ENCODE data around the gene CXCL9. TPM values are rescaled to one million over a fixed set of nuclear protein-coding genes. Genes with fewer than 3 reads are reported as not detected.
"Not testable (repeated sequence)": the region's sequence is repeated elsewhere in the genome, so short reads cannot be mapped to it uniquely, and the experiment has no call there.

The CXCL9 gene
- total and polyA plus RNA-seq, 9 donors = 0.04 to 0.41 (median 0.05) TPM; not detected in 2

DNA sequence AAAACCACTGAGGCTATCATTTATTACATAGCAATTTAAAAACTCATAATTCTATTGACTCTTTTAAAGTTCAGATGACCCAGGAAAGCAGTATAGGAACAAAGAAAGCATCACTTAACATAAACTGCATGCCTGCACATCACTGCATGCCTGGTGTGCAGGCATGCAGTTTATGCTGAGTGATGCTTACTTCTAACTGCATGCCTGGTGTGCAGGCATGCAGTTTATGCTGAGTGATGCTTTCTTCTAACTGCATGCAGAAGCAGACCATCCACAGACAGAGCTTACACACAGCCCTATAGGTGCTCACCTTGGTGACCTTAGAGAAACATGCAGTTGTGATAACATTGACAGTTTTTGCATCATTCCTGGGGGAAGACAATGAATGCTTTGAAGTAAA is 33.5 kb downstream of the CXCL9 start:
- no peaks in the 10 kb centered on the region for H3K27me3 ChIP-seq (ENCODE audit: control insufficient read depth, insufficient read depth, low read length)
- H3K4me1 ChIP-seq (ENCODE audit: control insufficient read depth, insufficient read depth, low read length) = no peaks in the 10 kb centered on the region
- H3K9me3 ChIP-seq (replicated peaks; ENCODE audit: control insufficient read depth, low read depth, low read length) = peaks cover 2% of the 10 kb centered on the region
- H3K27ac ChIP-seq (ENCODE audit: low read length) = no peak overlapping the region
- H3K4me3 ChIP-seq (ENCODE audit: low read length) = no peak overlapping the region
- no peak for DNase-seq
- H3K36me3 ChIP-seq (ENCODE audit: control insufficient read depth, insufficient read depth, low read length) = peaks cover 67% of the 10 kb centered on the region

DNA sequence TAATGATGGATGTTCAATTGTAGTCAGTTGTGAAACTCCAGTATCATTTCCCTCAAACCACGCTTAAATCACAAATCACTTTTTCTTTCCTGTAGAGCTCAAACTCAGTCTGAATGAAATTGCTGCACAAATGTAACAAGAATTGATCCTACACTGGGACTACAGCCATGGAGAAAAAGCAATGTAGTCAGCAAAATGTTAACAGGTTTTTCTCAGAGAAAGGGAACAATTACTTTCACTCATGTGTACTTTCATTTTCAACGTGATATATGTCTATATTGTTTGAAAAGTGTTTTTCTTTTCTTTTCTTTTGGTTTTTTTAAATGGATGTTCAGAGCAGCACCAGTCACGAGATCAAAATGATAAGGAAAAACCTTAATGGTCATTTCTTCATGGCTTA is 39.2 kb downstream of the CXCL9 start:
- DNase-seq = no peak
- no CpG with 5 or more reads among the region's 3 CpGs for WGBS (ENCODE audit: insufficient coverage)

DNA sequence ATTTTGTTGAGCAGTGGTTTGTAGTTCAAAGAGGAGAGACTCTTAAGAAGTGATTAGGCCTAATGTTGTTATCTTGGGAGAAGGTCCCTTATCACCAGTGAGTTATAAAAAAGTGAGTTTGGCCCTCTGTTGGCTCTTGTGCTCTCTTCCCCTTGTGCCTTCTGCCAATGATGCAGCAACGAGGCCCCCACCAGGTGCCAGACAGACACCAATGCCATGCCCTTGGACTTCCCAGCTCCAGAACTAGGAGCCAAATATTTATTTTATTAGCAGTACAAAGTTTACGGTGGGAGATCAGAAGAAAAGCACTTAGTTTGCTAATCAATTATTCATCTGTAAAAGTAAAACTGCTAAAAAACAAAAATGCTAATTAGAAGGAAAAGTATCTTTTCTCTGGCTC is 43.8 kb downstream of the CXCL9 start:
- no peaks in the 10 kb centered on the region for H3K27me3 ChIP-seq (ENCODE audit: control insufficient read depth, insufficient read depth, low read length)
- WGBS (ENCODE audit: insufficient coverage) = no CpG with 5 or more reads among the region's 2 CpGs
- no peak overlapping the region for H3K4me3 ChIP-seq (ENCODE audit: low read length)
- H3K36me3 ChIP-seq (ENCODE audit: control insufficient read depth, insufficient read depth, low read length) = peaks cover 55% of the 10 kb centered on the region
- no peak overlapping the region for H3K27ac ChIP-seq (ENCODE audit: low read length)
- H3K9me3 ChIP-seq (replicated peaks; ENCODE audit: control insufficient read depth, low read depth, low read length) = peaks cover 4% of the 10 kb centered on the region
- no peak for DNase-seq
- H3K4me1 ChIP-seq (ENCODE audit: control insufficient read depth, insufficient read depth, low read length) = no peaks in the 10 kb centered on the region

More for the DNA sequence above, 39.2 kb downstream of the CXCL9 start:
- Histone ChIP-seq H3K9me3 (replicated peaks; ENCODE audit: control insufficient read depth, low read depth, low read length) (peaks cover 4% of the 10 kb centered on the region), H3K4me1 (ENCODE audit: control insufficient read depth, insufficient read depth, low read length) (no peaks in the 10 kb centered on the region), H3K4me3 (ENCODE audit: low read length) (no peak overlapping the region), H3K36me3 (ENCODE audit: control insufficient read depth, insufficient read depth, low read length) (peaks cover 57% of the 10 kb centered on the region), H3K27me3 (ENCODE audit: control insufficient read depth, insufficient read depth, low read length) (no peaks in the 10 kb centered on the region), H3K27ac (ENCODE audit: low read length) (no peak overlapping the region)

- H3K9me3 ChIP-seq (replicated peaks; ENCODE audit: control insufficient read depth, low read depth, low read length); H3K4me3 ChIP-seq (ENCODE audit: low read length); H3K27ac ChIP-seq (ENCODE audit: low read length); H3K4me1 ChIP-seq (ENCODE audit: control insufficient read depth, insufficient read depth, low read length); DNase-seq; H3K27me3 ChIP-seq (ENCODE audit: control insufficient read depth, insufficient read depth, low read length): not testable (repeated sequence)
- WGBS (ENCODE audit: insufficient coverage) = no CpG with 5 or more reads among the region's 4 CpGs
- H3K36me3 ChIP-seq (ENCODE audit: control insufficient read depth, insufficient read depth, low read length) = peaks cover 60% of the 10 kb centered on the region
Measured at GRCh38 chr4:75962072-75962471, 45.2 kb downstream of the CXCL9 start.

GRCh38 chr4:75958546-75958945 is 48.8 kb downstream of the CXCL9 start:
- not testable (repeated sequence) for H3K4me1 ChIP-seq (ENCODE audit: control insufficient read depth, insufficient read depth, low read length); DNase-seq; H3K4me3 ChIP-seq (ENCODE audit: low read length); H3K9me3 ChIP-seq (replicated peaks; ENCODE audit: control insufficient read depth, low read depth, low read length); H3K27ac ChIP-seq (ENCODE audit: low read length); H3K27me3 ChIP-seq (ENCODE audit: control insufficient read depth, insufficient read depth, low read length)
- no CpG with 5 or more reads among the region's 7 CpGs for WGBS (ENCODE audit: insufficient coverage)
- peaks cover 60% of the 10 kb centered on the region for H3K36me3 ChIP-seq (ENCODE audit: control insufficient read depth, insufficient read depth, low read length)

GRCh38 chr4:75954811-75955210 is 52.5 kb downstream of the CXCL9 start:
- DNase-seq; H3K27ac ChIP-seq (ENCODE audit: low read length); H3K4me1 ChIP-seq (ENCODE audit: control insufficient read depth, insufficient read depth, low read length); H3K27me3 ChIP-seq (ENCODE audit: control insufficient read depth, insufficient read depth, low read length); H3K9me3 ChIP-seq (replicated peaks; ENCODE audit: control insufficient read depth, low read depth, low read length); H3K4me3 ChIP-seq (ENCODE audit: low read length): not testable (repeated sequence)
- peaks cover 50% of the 10 kb centered on the region for H3K36me3 ChIP-seq (ENCODE audit: control insufficient read depth, insufficient read depth, low read length)
- 80% methylated on average over 3 of the region's 5 CpGs for WGBS (ENCODE audit: insufficient coverage)

GRCh38 chr4:75953509-75953908 is 53.8 kb downstream of the CXCL9 start:
- peaks cover 45% of the 10 kb centered on the region for H3K36me3 ChIP-seq (ENCODE audit: control insufficient read depth, insufficient read depth, low read length)
- no peaks in the 10 kb centered on the region for H3K4me1 ChIP-seq (ENCODE audit: control insufficient read depth, insufficient read depth, low read length)
- H3K27me3 ChIP-seq (ENCODE audit: control insufficient read depth, insufficient read depth, low read length) = no peaks in the 10 kb centered on the region
- H3K27ac ChIP-seq (ENCODE audit: low read length) = no peak overlapping the region
- no peaks in the 10 kb centered on the region for H3K9me3 ChIP-seq (replicated peaks; ENCODE audit: control insufficient read depth, low read depth, low read length)
- H3K4me3 ChIP-seq (ENCODE audit: low read length) = no peak overlapping the region
- DNase-seq = no peak
- WGBS (ENCODE audit: insufficient coverage) = 80% methylated on average over 1 of the region's 2 CpGs

Other genes with a start within 250 kb of the CXCL9 start
- 0.04 TPM for gene PPEF2, start 105.1 kb downstream of the CXCL9 start, total RNA-seq
- under 1 TPM in 4 of 8 donors, not detected in 4; 0.07 to 0.43 (median 0.27) TPM for gene PPEF2, start 105.1 kb downstream of the CXCL9 start, polyA plus RNA-seq (ENCODE audit: insufficient read depth in 1 of 8, insufficient read length in 8 of 8, low replicate concordance in 1 of 8)
- gene NAAA, start 66.5 kb downstream of the CXCL9 start, total RNA-seq = 8.8 TPM
- gene NAAA, start 66.5 kb downstream of the CXCL9 start, polyA plus RNA-seq (ENCODE audit: insufficient read depth in 1 of 8, insufficient read length in 8 of 8, low replicate concordance in 1 of 8) = 10 to 100 TPM in 7 of 8 donors, 1 to 10 TPM in 1; 7.4 to 21.6 (median 12.0) TPM
- gene SDAD1, start 16.6 kb downstream of the CXCL9 start, total RNA-seq = 23.4 TPM
- gene SDAD1, start 16.6 kb downstream of the CXCL9 start, polyA plus RNA-seq (ENCODE audit: insufficient read depth in 1 of 8, insufficient read length in 8 of 8, low replicate concordance in 1 of 8) = 10 to 100 TPM; 21.0 to 32.4 (median 27.0) TPM
- 0.09 TPM for gene CXCL10, start 16.0 kb upstream of the CXCL9 start, total RNA-seq
- gene CXCL10, start 16.0 kb upstream of the CXCL9 start, polyA plus RNA-seq (ENCODE audit: insufficient read depth in 1 of 8, insufficient read length in 8 of 8, low replicate concordance in 1 of 8) = 1 to 10 TPM in 1 of 8 donors, under 1 TPM in 6, not detected in 1; 0.14 to 1.1 (median 0.23) TPM
- not detected for gene CXCL11, start 28.6 kb upstream of the CXCL9 start, total RNA-seq
- gene CXCL11, start 28.6 kb upstream of the CXCL9 start, polyA plus RNA-seq (ENCODE audit: insufficient read depth in 1 of 8, insufficient read length in 8 of 8, low replicate concordance in 1 of 8) = under 1 TPM in 1 of 8 donors, not detected in 7; 0.07 TPM
- gene ART3, start 67.2 kb upstream of the CXCL9 start, total RNA-seq = 26.0 TPM
- 10 to 100 TPM; 21.7 to 54.3 (median 38.9) TPM for gene ART3, start 67.2 kb upstream of the CXCL9 start, polyA plus RNA-seq (ENCODE audit: insufficient read depth in 1 of 8, insufficient read length in 8 of 8, low replicate concordance in 1 of 8)
- gene NUP54, start 140.9 kb upstream of the CXCL9 start, total RNA-seq = 45.7 TPM
- 10 to 100 TPM; 31.9 to 45.4 (median 39.3) TPM for gene NUP54, start 140.9 kb upstream of the CXCL9 start, polyA plus RNA-seq (ENCODE audit: insufficient read depth in 1 of 8, insufficient read length in 8 of 8, low replicate concordance in 1 of 8)
- 136 TPM for gene SCARB2, start 206.3 kb upstream of the CXCL9 start, total RNA-seq
- gene SCARB2, start 206.3 kb upstream of the CXCL9 start, polyA plus RNA-seq (ENCODE audit: insufficient read depth in 1 of 8, insufficient read length in 8 of 8, low replicate concordance in 1 of 8) = 100 to 1,000 TPM; 101 to 154 (median 117) TPM
- 1.9 TPM for gene FAM47E, start 244.2 kb upstream of the CXCL9 start, total RNA-seq
- gene FAM47E, start 244.2 kb upstream of the CXCL9 start, polyA plus RNA-seq (ENCODE audit: insufficient read depth in 1 of 8, insufficient read length in 8 of 8, low replicate concordance in 1 of 8) = 1 to 10 TPM in 5 of 8 donors, under 1 TPM in 3; 0.64 to 2.4 (median 1.1) TPM

All from muscle of leg (tissue), 11 donors.